ENCODE measurements around the gene TMEM161B.
A peak's percentile ranks its signal among the peaks of the same experiment; 100 is the strongest.
"Not testable (repeated sequence)": the region's sequence is repeated elsewhere in the genome, so short reads cannot be mapped to it uniquely, and the experiment has no call there.

TMEM161B gene

DNA sequence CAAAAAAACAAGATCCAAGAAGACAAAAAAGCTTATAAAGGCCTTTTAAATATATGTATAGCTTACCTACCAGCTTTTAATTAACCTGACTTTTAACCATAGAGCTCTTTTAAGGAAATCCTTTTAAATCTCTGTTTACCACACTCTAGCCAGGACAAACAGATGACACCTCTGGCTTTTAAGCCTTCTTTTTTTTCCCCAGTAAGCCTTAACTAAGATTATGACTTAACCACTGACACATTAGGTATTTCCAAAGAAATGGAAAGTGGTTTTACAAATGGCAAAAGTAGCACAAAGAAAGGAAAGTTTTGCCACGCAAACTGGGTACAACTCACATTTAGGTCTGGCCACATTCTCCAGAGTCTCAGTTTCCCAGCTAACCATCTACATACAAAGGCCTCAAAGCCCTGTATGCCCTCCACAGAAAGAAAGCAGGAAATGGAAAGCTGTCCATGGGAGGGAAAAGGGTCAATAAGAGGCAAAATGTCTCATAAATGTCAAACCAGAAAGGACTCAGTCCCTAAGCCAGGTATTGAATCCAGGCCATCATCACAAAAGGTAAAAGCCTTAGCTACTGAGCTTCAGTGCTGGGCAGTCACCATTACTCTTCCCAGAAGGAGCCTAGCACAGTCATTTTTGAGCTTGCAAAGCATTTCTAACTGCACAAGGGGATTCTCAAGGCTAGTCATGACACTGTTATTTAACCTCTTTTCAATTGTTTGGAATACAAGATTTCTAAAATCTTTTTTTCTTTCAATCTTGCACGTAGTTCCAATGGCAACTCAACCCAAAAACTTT, 19.7 kb downstream of the TMEM161B start:
- no peak for DNase-seq

- DNase-seq = no peak
Observed at GRCh38 chr5:88248094-88248493, 20.6 kb downstream of the TMEM161B start.

DNA sequence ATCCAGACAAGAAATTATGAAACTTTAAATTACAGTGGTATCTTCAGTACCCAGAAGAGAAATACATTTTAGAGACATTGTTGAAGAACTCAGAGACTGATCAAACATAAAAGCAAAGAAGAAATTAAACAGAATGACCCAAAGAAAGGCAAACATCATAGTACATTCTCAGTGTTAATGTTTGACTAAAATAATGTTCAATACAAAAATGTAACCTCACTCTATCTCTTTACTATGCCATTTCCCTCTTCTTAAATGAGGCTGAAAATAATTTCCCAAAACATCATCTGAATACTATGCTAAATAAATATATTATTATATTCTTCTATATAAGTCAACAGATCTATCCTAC, 22.8 kb downstream of the TMEM161B start:
- DNase-seq = no peak

- no peak for DNase-seq
Observed at GRCh38 chr5:88245241-88245892, 23.3 kb downstream of the TMEM161B start.

GRCh38 chr5:88244686-88245085, 24.0 kb downstream of the TMEM161B start:
- no peak for DNase-seq

DNA sequence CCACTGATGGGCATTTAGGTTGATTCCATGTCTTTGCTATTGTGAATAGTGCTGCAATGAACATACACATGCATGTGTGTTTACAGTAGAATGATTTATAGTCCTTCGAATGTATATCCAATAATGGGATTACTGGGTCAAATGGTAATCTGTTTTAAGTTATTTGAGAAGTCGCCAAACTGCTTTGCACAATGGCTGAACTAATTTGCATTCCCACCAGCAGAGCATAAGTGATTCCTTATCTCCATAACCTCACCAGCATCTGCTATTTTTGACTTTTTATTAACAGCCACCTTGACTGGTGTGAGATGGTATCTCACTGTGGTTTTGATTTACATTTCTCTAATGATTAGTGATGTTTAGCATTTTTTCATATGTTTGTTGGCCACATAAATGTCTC, 25.2 kb downstream of the TMEM161B start:
- DNase-seq = not testable (repeated sequence)

GRCh38 chr5:88238732-88239131, 29.9 kb downstream of the TMEM161B start:
- no peak for DNase-seq

- DNase-seq = no peak
Observed at GRCh38 chr5:88236866-88237642, 31.6 kb downstream of the TMEM161B start.

- no peak for DNase-seq
Observed at GRCh38 chr5:88235828-88236227, 32.8 kb downstream of the TMEM161B start.

GRCh38 chr5:88235346-88235745, 33.3 kb downstream of the TMEM161B start:
- DNase-seq = no peak

DNA sequence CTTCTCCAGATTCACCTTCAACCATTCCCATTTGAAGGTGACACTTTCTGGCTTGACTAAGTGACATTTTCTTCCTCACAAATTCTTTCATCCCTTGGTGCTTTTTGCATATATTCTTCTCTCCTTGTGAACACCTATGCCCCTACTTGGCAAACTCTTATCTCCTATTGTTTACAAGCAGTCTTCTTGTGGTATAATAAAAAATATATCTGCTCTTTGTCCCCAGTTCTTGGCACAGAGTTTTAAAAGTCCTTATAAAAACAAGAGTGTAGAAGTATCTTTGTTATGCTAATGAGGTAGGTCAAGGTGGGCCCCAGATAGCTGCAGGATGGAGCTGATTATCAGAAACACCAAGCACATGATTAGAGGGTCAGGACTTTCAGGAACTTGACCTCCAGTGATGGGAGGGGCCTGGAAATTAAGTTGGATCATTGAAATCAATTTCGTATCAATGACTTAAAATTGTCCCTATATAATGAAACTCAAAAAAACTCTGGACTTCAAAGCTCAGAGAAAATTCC, 38.0 kb downstream of the TMEM161B start:
- no peak for DNase-seq

GRCh38 chr5:88226881-88227450, 41.7 kb downstream of the TMEM161B start:
- DNase-seq = no peak

GRCh38 chr5:88214655-88215054, 54.0 kb downstream of the TMEM161B start:
- DNase-seq = no peak

DNA sequence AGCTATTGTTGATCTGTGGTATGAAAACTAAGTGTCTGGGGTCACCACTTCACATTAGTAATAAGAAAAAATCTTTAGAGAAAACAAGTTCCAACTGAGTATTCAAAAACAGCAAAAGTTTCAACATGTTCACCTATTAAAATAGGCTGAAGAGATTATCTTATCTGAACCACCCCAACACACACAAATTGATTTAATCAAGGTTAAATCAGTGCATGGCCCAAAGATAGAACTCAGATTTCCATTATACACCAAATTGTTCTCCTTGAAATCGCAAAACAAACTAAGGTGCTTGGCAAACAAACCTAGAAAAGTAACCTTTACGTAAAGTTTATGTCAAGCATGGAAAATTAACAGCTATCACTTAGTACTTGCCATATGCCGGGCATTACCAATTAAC, 61.1 kb downstream of the TMEM161B start:
- DNase-seq = no peak

DNA sequence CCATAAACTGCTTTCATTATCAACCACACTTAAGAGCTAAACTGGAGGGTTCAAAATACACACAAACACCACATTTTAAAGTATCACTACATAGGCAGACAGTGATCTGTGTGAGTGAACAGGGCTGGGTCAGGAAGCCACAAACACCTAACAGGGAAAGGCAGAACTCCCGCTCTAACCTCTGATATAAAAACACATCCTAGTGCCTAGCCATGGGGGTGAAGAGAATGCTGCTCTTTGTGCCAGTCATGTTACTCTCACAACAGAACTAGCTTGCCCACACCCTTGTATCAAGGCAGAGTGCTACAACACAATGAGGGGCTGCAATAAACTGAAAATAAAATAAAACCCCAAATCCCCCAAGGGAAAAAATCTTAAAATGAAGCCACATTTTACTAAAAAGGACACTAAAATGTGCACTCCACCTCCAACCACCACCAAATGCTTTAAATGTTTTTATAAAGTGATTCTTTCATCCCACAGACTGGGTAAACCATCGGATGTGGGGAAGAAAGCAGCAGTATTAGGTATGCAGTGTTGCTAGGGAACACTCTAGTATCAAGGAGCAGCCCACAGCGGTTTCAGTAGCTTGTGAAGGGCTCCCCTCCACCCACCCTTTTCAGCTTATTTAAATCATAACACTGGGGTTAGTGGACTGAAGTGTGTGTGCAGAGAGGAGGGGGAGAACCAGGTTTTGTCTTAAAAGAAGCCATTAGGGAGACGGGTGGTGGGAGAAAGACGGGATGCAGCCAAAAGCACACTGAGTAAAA, 64.5 kb downstream of the TMEM161B start:
- peak; percentile 17 for DNase-seq

GRCh38 chr5:88195636-88196035, 73.0 kb downstream of the TMEM161B start:
- no peak for DNase-seq

DNA sequence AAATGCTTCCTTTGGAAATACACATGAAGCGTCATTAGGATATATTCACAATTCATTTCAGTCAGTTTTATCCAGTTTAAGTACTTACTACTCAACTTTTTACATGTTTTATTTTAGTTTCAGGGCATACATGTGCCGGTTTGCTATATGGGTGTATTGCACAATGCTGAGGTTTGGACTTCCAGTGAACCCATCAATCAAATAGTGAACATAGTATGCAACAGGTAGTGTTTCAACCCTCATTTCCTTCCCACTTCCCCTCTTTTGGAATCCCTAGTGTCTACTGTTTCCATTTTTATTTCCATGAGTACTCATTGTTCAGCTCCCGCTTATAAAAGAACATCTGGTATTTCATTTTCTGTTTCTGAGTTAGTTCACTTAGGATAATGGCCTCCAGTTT, 74.7 kb downstream of the TMEM161B start:
- DNase-seq = no peak

- peak; percentile 44 for DNase-seq
Observed at GRCh38 chr5:88190106-88190834, 78.4 kb downstream of the TMEM161B start.

DNA sequence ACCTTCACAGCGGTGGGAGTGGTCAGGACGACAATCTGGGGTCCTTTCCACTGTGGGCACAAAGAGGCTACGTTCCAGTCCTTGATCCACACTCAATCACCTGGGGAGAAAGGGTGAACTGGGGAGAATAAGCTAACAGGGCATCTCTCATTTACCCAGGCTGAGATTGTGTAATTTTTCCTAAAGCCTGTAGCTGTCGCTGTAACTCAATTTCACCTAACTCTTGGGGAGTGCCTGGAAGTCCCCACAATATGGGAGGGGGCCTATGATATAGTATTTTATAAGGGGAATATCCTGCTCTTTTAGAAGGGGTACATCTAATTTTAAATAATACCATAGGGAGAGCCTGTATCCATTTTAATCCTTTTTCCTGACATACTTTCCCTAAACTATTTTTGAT, 79.2 kb downstream of the TMEM161B start:
- DNase-seq = not testable (repeated sequence)

GRCh38 chr5:88188458-88189132, 80.0 kb downstream of the TMEM161B start:
- no peak for DNase-seq

GRCh38 chr5:88183255-88183654, 85.4 kb downstream of the TMEM161B start:
- no peak for DNase-seq
